ENCODE measurements around the gene NTNG2.

The NTNG2 gene

GRCh38 chr9:132204883-132205282 lies 43.0 kb downstream of the NTNG2 start:
- FAIRE-seq (no peak), DNase-seq (ENCODE audit: insufficient read length, low spot score) (no peak)
- TF ChIP-seq, protein P1, sequence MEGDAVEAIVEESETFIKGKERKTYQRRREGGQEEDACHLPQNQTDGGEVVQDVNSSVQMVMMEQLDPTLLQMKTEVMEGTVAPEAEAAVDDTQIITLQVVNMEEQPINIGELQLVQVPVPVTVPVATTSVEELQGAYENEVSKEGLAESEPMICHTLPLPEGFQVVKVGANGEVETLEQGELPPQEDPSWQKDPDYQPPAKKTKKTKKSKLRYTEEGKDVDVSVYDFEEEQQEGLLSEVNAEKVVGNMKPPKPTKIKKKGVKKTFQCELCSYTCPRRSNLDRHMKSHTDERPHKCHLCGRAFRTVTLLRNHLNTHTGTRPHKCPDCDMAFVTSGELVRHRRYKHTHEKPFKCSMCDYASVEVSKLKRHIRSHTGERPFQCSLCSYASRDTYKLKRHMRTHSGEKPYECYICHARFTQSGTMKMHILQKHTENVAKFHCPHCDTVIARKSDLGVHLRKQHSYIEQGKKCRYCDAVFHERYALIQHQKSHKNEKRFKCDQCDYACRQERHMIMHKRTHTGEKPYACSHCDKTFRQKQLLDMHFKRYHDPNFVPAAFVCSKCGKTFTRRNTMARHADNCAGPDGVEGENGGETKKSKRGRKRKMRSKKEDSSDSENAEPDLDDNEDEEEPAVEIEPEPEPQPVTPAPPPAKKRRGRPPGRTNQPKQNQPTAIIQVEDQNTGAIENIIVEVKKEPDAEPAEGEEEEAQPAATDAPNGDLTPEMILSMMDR (IDR thresholded peaks at IDR 0.05; ENCODE audit: insufficient read depth, missing control alignments), result no peak

GRCh38 chr9:132207215-132207614 lies 45.4 kb downstream of the NTNG2 start:
- TF ChIP-seq, protein P1 (IDR thresholded peaks at IDR 0.05; ENCODE audit: insufficient read depth, missing control alignments), result no peak
- no peak for FAIRE-seq
- DNase-seq (ENCODE audit: insufficient read length, low spot score), result no peak

GRCh38 chr9:132207839-132208615 lies 46.2 kb downstream of the NTNG2 start:
- FAIRE-seq (no peak), DNase-seq (ENCODE audit: insufficient read length, low spot score) (no peak)
- TF ChIP-seq, protein P1 (IDR thresholded peaks at IDR 0.05; ENCODE audit: insufficient read depth, missing control alignments), result no peak

DNA sequence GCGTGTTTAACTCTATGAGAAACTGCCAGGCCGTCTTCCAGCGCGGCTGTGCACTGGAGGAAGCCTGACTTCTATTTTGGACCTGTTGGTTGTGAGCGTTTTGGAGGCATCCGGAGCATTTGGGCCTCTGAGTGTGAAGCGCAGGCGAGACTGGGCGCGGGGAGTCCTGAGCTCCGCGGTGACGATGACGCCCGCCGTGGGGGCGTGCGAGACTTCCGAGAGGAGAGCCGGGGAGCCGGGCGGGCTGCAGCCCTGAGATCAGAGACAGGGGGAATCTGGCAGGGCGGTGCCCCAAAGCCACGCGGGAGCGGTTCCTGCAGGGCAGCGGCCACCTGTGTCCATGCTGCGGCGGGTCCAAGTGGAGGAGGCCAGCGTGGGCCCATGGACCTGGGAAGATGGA lies 47.4 kb downstream of the NTNG2 start:
- TF ChIP-seq, protein P1 (IDR thresholded peaks at IDR 0.05; ENCODE audit: insufficient read depth, missing control alignments), result no peak
- no peak for DNase-seq (ENCODE audit: insufficient read length, low spot score)
- FAIRE-seq, result no peak

GRCh38 chr9:132210472-132211145 lies 48.8 kb downstream of the NTNG2 start:
- TF ChIP-seq, protein P1 (IDR thresholded peaks at IDR 0.05; ENCODE audit: insufficient read depth, missing control alignments), result no peak
- no peak for DNase-seq (ENCODE audit: insufficient read length, low spot score)
- no peak for FAIRE-seq

GRCh38 chr9:132211570-132211969 lies 49.7 kb downstream of the NTNG2 start:
- TF ChIP-seq, protein P1 (IDR thresholded peaks at IDR 0.05; ENCODE audit: insufficient read depth, missing control alignments), result no peak
- DNase-seq (ENCODE audit: insufficient read length, low spot score), result no peak
- FAIRE-seq, result no peak
